HCT116 (cell line): ENCODE data around the gene ERC2. TPM values are rescaled to one million over a fixed set of nuclear protein-coding genes. Genes with fewer than 3 reads are reported as not detected.

Experiments
- ATAC-seq: fragments of 200-7000 bp; cut with Tn5 transposase; 2 replicates; pipeline ENCODE4 v1.9.1; 2020; ENCODE audit warnings: mild to moderate bottlenecking, moderate library complexity
- BruUV-seq: library from RNA; stranded (reverse); fragments of 400-500 nt; replicated peaks from 2 replicates; lab custom pipeline; 2021; lab: Mats Ljungman, UMichigan
- CTCF ChIA-PET: fragments of 300-600 bp; sonication (Branson Sonifier 250); formaldehyde crosslinking; loops from one replicate; lab custom pipeline; 2021; ENCODE audit warnings: antibody characterized with exemption; lab: Charles Lee
- POLR2A ChIA-PET: fragments of 300-600, 350-600 bp; sonication (Branson Sonifier 250); formaldehyde crosslinking; loops from one replicate; lab custom pipeline; 2021; ENCODE audit warnings: antibody characterized with exemption; lab: Charles Lee
- RAD21 ChIA-PET, 2 experiments: fragments of 300-600 bp; sonication (Branson Sonifier 250); formaldehyde crosslinking; loops; one replicate each; lab custom pipeline; 2023; ENCODE audit warnings: low total read pairs in 2 of 2; ENCODE audit not compliant: uncharacterized antibody in 2 of 2, unreplicated experiment in 2 of 2, low non-redundant PET in 1 of 2; lab: Charles Lee
- DNase-seq: peaks from one replicate; pipeline ENCODE4 v3.0.0-alpha.2; 2010; ENCODE audit warnings: low read depth, low spot score
- H2AFZ ChIP-seq: fragments of 200-600 bp; shearing (Covaris generic), sonication (generic); 2 replicates; pipeline ENCODE4 v1.6.1; 2017; ENCODE audit warnings: low read depth, mixed run types, mixed read lengths, antibody characterized with exemption, low read length; ENCODE audit not compliant: poor library complexity, severe bottlenecking
- H3K27ac ChIP-seq: 2 replicates; pipeline ENCODE4 v1.5.1; 2012; ENCODE audit warnings: low read depth, low read length
- H3K27me3 ChIP-seq: fragments of 200-600 bp; sonication (generic); 2 replicates; pipeline ENCODE4 v1.6.1; 2016; ENCODE audit warnings: mixed run types, low read length, mixed read lengths; ENCODE audit not compliant: insufficient read depth
- H3K36me3 ChIP-seq, 2 experiments: fragments of 200-500 bp in 1 of 2; fragments of 200-600 bp in 1 of 2; sonication (Bioruptor generic) in 1 of 2; sonication (generic) in 1 of 2; 2 replicates each; pipeline versions ENCODE4 v1.5.1 to v1.6.1; 2014 to 2016; ENCODE audit warnings: low read length in 2 of 2, inconsistent platforms in 1 of 2, mixed read lengths in 1 of 2, mixed run types in 1 of 2; ENCODE audit not compliant: insufficient read depth in 2 of 2, control insufficient read depth in 1 of 2
- H3K4me1 ChIP-seq, 2 experiments: fragments of 200-600 bp in 1 of 2; sonication (generic) in 1 of 2; 2 replicates each; pipeline versions ENCODE4 v1.5.1 to v1.6.1; 2012 to 2017; ENCODE audit warnings: low read length in 2 of 2, inconsistent platforms in 1 of 2, mild to moderate bottlenecking in 1 of 2, mixed read lengths in 1 of 2, mixed run types in 1 of 2, moderate library complexity in 1 of 2; ENCODE audit not compliant: insufficient read depth in 2 of 2, control insufficient read depth in 1 of 2
- H3K4me2 ChIP-seq: fragments of 200-600 bp; sonication (generic); 2 replicates; pipeline ENCODE4 v1.6.1; 2017; ENCODE audit warnings: mixed run types, low read length, mixed read lengths
- H3K4me3 ChIP-seq, 2 experiments: fragments of 200-600 bp in 1 of 2; sonication (generic) in 1 of 2; replicated peaks in 1 of 2; 2 replicates each; pipeline ENCODE4 v1.5.1; 2011 to 2016; ENCODE audit warnings: low read length in 2 of 2, control low read depth in 1 of 2, low read depth in 1 of 2, mild to moderate bottlenecking in 1 of 2, mixed read lengths in 1 of 2, mixed run types in 1 of 2
- H3K79me2 ChIP-seq: fragments of 200-600 bp; sonication (generic); 2 replicates; pipeline ENCODE4 v1.6.1; 2017; ENCODE audit warnings: mild to moderate bottlenecking, mixed run types, low read length, moderate library complexity, mixed read lengths; ENCODE audit not compliant: insufficient read depth
- H3K9ac ChIP-seq: fragments of 200-600 bp; sonication (generic); 2 replicates; pipeline ENCODE4 v1.6.1; 2016; ENCODE audit warnings: low read length, mixed read lengths
- H3K9me2 ChIP-seq: fragments of 200-600 bp; sonication (generic), shearing (Covaris generic); 2 replicates; pipeline ENCODE4 v1.6.1; 2017; ENCODE audit warnings: mixed run types, mild to moderate bottlenecking, moderate library complexity; ENCODE audit not compliant: insufficient read depth
- H3K9me3 ChIP-seq, 2 experiments: fragments of 200-500 bp in 1 of 2; fragments of 200-600 bp in 1 of 2; sonication (Bioruptor generic) in 1 of 2; sonication (generic) in 1 of 2; 2 replicates each; pipeline ENCODE4 v1.6.1; 2014 to 2017; ENCODE audit warnings: low read length in 2 of 2, mixed read lengths in 2 of 2, inconsistent platforms in 1 of 2, low read depth in 1 of 2, mild to moderate bottlenecking in 1 of 2, mixed run types in 1 of 2, moderate library complexity in 1 of 2; ENCODE audit not compliant: control insufficient read depth in 1 of 2, insufficient read depth in 1 of 2
- H4K20me1 ChIP-seq: fragments of 200-600 bp; sonication (generic), shearing (Covaris generic); 2 replicates; pipeline ENCODE4 v1.6.1; 2017; ENCODE audit warnings: mixed run types, mild to moderate bottlenecking, moderate library complexity; ENCODE audit not compliant: insufficient read depth
- CBX3 ChIP-seq: IDR thresholded peaks from 2 replicates; pipeline ENCODE4 v1.6.1; 2012; ENCODE audit warnings: low read depth
- CEBPB ChIP-seq: IDR thresholded peaks from 2 replicates; pipeline ENCODE4 v1.6.1; 2012; ENCODE audit warnings: low read depth
- CTCF ChIP-seq, 3 experiments: fragments of 200-600 bp in 1 of 3; sonication (generic) in 1 of 3; IDR thresholded peaks in 2 of 3; conservative IDR thresholded peaks in 1 of 3; 2 replicates each; pipeline ENCODE4 v1.5.1; 2012 to 2017; ENCODE audit warnings: low read depth in 2 of 3, low read length in 2 of 3, antibody characterized with exemption in 1 of 3, borderline replicate concordance in 1 of 3, control low read depth in 1 of 3, mild to moderate bottlenecking in 1 of 3, mixed read lengths in 1 of 3, mixed run types in 1 of 3, moderate library complexity in 1 of 3; ENCODE audit not compliant: insufficient read depth in 1 of 3
- ELF1 ChIP-seq: IDR thresholded peaks from 2 replicates; pipeline ENCODE4 v1.6.1; 2012; ENCODE audit warnings: low read depth, borderline replicate concordance
- EZH2 ChIP-seq: fragments of 200-600 bp; sonication (generic); IDR thresholded peaks from 2 replicates; pipeline ENCODE4 v1.6.1; 2017; ENCODE audit warnings: antibody characterized with exemption, mixed run types
- EZH2phosphoT487 ChIP-seq: fragments of 200-600 bp; IDR thresholded peaks from 2 replicates; pipeline ENCODE4 v1.6.1; 2018; ENCODE audit warnings: antibody characterized with exemption, borderline replicate concordance
- FOSL1 ChIP-seq: IDR thresholded peaks from 2 replicates; pipeline ENCODE4 v1.6.1; 2012; ENCODE audit warnings: low read depth
- POLR2AphosphoS5 ChIP-seq: IDR thresholded peaks from 2 replicates; pipeline ENCODE4 v1.6.1; 2011; ENCODE audit warnings: mild to moderate bottlenecking, low read depth, low read length, moderate library complexity
- RAD21 ChIP-seq: IDR thresholded peaks from 2 replicates; pipeline ENCODE4 v1.6.1; 2012; ENCODE audit warnings: low read depth, mild to moderate bottlenecking
- SIN3A ChIP-seq: IDR thresholded peaks from 2 replicates; pipeline ENCODE4 v1.6.1; 2012; ENCODE audit warnings: low read depth
- SP1 ChIP-seq: IDR thresholded peaks from 2 replicates; pipeline ENCODE4 v1.6.1; 2012; ENCODE audit warnings: low read depth
- YY1 ChIP-seq: IDR thresholded peaks from 2 replicates; pipeline ENCODE4 v1.6.1; 2011; ENCODE audit warnings: low read length, low read depth, moderate library complexity, mild to moderate bottlenecking; ENCODE audit not compliant: insufficient replicate concordance; ENCODE audit errors: extremely low read depth
- ZBTB33 ChIP-seq: IDR thresholded peaks from 2 replicates; pipeline ENCODE4 v1.6.1; 2011; ENCODE audit warnings: mild to moderate bottlenecking, low read length, moderate library complexity; ENCODE audit not compliant: insufficient replicate concordance; ENCODE audit errors: extremely low read depth
- ZFX ChIP-seq: fragments of 450-650 bp; IDR thresholded peaks from 2 replicates; pipeline ENCODE4 v1.6.1; 2017
- ZNF274 ChIP-seq: fragments of 200-500 bp; sonication (Bioruptor generic); IDR thresholded peaks from 2 replicates; pipeline ENCODE4 v1.6.1; 2014; ENCODE audit warnings: mild to moderate bottlenecking, low read depth, low read length, inconsistent platforms
- intact Hi-C: fragments of 100-400 bp; cut with micrococcal nuclease; formaldehyde crosslinking; loops from 2 replicates; pipeline ENCODE4 v1.10.0; 2022
- total RNA-seq: library from RNA; stranded (reverse); gene quantifications from one replicate; pipeline ENCODE4 v1.2.1, GENCODE V29; 2021; ENCODE audit not compliant: unreplicated experiment
- TF ChIP-seq, protein P1 (sequence below): IDR thresholded peaks from 2 replicates; pipeline ENCODE4 v1.6.1; 2012; ENCODE audit warnings: low read depth

ERC2 gene
- total RNA-seq, 1 experiment from 2014 or later, result not detected

DNA sequence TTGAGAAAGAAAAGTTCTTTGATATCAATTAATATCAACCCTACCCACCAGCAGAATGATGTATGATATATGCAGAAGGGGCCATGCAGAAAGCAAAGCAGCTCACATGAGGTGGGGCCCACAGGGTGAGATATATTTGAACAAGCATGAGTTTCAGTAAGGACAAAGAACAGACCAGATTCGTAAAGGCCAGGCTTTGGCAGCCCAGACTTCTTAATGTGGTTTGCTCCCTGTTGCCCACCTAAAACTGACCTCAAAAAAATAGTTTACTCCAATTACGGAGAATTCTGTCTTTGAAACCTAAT, 725.5 kb downstream of the ERC2 start:
- Histone ChIP-seq H3K4me1 (no peaks in the 10 kb centered on the region), H3K9me3 (peaks cover 0 to 10% of the 10 kb centered on the region in 2 experiments; a peak in 1 of 4 replicates)
- no peak for TF ChIP-seq EZH2
- TF ChIP-seq SP1, result no peak
- TF ChIP-seq SIN3A, result no peak
- no peak for TF ChIP-seq CEBPB
- TF ChIP-seq RAD21, result no peak
- TF ChIP-seq FOSL1, result no peak
- TF ChIP-seq CBX3, result no peak
- TF ChIP-seq ZFX, result no peak
- TF ChIP-seq ELF1, result no peak
- TF ChIP-seq YY1, result no peak
- TF ChIP-seq EZH2phosphoT487, result no peak
- TF ChIP-seq, protein P1, sequence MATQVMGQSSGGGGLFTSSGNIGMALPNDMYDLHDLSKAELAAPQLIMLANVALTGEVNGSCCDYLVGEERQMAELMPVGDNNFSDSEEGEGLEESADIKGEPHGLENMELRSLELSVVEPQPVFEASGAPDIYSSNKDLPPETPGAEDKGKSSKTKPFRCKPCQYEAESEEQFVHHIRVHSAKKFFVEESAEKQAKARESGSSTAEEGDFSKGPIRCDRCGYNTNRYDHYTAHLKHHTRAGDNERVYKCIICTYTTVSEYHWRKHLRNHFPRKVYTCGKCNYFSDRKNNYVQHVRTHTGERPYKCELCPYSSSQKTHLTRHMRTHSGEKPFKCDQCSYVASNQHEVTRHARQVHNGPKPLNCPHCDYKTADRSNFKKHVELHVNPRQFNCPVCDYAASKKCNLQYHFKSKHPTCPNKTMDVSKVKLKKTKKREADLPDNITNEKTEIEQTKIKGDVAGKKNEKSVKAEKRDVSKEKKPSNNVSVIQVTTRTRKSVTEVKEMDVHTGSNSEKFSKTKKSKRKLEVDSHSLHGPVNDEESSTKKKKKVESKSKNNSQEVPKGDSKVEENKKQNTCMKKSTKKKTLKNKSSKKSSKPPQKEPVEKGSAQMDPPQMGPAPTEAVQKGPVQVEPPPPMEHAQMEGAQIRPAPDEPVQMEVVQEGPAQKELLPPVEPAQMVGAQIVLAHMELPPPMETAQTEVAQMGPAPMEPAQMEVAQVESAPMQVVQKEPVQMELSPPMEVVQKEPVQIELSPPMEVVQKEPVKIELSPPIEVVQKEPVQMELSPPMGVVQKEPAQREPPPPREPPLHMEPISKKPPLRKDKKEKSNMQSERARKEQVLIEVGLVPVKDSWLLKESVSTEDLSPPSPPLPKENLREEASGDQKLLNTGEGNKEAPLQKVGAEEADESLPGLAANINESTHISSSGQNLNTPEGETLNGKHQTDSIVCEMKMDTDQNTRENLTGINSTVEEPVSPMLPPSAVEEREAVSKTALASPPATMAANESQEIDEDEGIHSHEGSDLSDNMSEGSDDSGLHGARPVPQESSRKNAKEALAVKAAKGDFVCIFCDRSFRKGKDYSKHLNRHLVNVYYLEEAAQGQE, result no peak
- TF ChIP-seq ZBTB33, result no peak
- TF ChIP-seq CTCF (IDR thresholded peaks at IDR 0.05 in 2 of 3, conservative IDR thresholded peaks at IDR 0.05 in 1 of 3; ENCODE audit: borderline replicate concordance in 1 of 3, insufficient read depth in 1 of 3, low read depth in 2 of 3, low read length in 2 of 3), result no peak
- TF ChIP-seq POLR2AphosphoS5, result no peak
- TF ChIP-seq ZNF274, result no peak
- TF ChIP-seq, all 23 proteins: peak for 0
- no peak overlapping the region for H3K27ac ChIP-seq
- POLR2A ChIA-PET, result no interaction called here
- H3K4me2 ChIP-seq, result no peak overlapping the region
- no peak for DNase-seq
- no TSS peak for BruUV-seq
- H3K9ac ChIP-seq, result no peak overlapping the region
- no peaks in the 10 kb centered on the region for H3K36me3 ChIP-seq
- H3K9me2 ChIP-seq, result no peaks in the 10 kb centered on the region
- RAD21 ChIA-PET, result no interaction called here
- intact Hi-C loops, result no loop called here
- no peaks in the 10 kb centered on the region for H4K20me1 ChIP-seq
- CTCF ChIA-PET, result no interaction called here
- H3K79me2 ChIP-seq, result no peaks in the 10 kb centered on the region
- no peaks in the 10 kb centered on the region for H3K27me3 ChIP-seq
- no peak overlapping the region for H3K4me3 ChIP-seq
- ATAC-seq, result no peak
- H2AFZ ChIP-seq, result no peak overlapping the region
